GM21360 (cell line): ENCODE data around the gene KCNA1.

ENCODE experiments used
- ATAC-seq: cut with Tn5 transposase; IDR thresholded peaks from one replicate; pipeline ENCODE4 v1.9.1; 2021; ENCODE audit warnings: mild to moderate bottlenecking, moderate library complexity; ENCODE audit not compliant: unreplicated experiment

The KCNA1 gene

GRCh38 chr12:4958697-4959375, 49.1 kb downstream of the KCNA1 start:
- no peak for ATAC-seq

GRCh38 chr12:4959381-4959780, 49.7 kb downstream of the KCNA1 start:
- no peak for ATAC-seq

- no peak for ATAC-seq
Observed at GRCh38 chr12:4960030-4960429, 50.3 kb downstream of the KCNA1 start.

- ATAC-seq, result no peak
Observed at GRCh38 chr12:4960547-4960946, 50.8 kb downstream of the KCNA1 start.

- ATAC-seq, result no peak
Observed at GRCh38 chr12:4961311-4961710, 51.6 kb downstream of the KCNA1 start.

GRCh38 chr12:4962539-4963486, 53.1 kb downstream of the KCNA1 start:
- ATAC-seq, result no peak
